Stimulated activated CD4-positive, alpha-beta T cell treated with anti-CD3 and anti-CD28 coated beads, Interleukin-2, amount 100 ng/mL, for 24 hours (primary cell): ENCODE measurements around the gene DBH.
"Not testable (repeated sequence)": the region's sequence is repeated elsewhere in the genome, so short reads cannot be mapped to it uniquely, and the experiment has no call there.

Experiments used
- DNase-seq, 2 donors: peaks; one replicate each; pipeline ENCODE4 v3.0.0-alpha.2; 2020

Gene DBH

DNA sequence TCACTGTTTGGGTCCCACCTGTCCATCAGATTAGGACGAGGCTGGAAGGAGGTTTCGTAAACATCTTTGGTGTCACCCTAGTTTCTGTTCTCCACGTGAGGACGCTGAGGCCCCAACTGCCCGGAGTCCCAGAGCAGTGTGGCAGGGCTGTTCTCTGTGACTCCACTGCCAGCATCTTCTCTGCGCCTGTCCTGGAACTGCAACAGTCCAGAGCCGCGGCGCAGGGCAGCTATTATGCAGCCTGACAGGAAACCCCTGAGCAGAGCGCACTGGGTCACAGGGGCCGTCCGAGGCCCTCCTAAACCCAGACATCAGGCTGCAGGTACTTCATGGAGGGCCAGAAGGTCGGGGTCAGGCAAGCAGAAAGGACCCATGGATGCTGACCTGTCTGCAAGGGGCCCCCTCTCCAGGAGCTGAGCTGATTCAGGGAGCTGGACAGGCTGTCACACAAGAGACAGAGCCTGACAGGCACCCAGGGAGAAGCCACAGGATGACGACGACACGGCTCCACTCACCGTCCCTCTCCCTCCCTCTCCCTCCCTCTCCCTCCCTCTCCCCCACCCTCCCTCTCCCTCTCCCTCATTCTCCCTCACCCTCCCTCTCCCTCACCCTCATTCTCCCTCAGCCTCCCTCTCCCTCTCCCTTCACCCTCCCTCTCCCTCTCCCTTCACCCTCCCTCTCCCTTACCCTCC lies 31.7 kb downstream of the DBH start:
- DNase-seq, result no peak

DNA sequence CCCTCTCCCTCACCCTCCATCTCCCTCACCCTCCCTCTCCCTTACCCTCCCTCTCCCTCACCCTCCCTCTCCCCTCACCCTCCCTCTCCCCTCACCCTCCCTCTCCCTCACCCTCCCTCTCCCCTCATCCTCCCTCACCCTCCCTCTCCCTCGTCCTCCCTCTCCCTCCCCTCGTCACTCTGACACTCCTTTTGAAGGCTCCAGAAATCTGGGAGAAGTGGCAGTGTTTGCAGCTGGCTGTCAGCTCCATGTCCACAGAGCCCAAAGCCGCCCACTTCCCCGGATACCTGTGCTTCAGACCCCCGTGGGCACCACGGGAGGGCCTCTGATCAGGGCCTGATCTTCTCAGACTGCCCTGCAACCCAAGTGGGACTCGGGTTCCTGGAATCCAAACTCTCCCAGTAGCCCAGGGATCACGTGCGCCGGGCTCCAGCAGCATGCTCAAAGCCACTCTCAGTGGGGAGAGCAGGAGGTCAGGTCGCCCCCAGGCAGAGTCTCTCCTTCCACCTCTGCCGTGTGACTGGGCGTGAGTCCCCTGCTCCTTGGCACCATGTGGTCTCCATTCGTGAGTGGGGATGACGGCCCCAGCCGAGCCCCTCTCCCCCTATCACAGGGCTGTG lies 33.1 kb downstream of the DBH start:
- no peak for DNase-seq

DNA sequence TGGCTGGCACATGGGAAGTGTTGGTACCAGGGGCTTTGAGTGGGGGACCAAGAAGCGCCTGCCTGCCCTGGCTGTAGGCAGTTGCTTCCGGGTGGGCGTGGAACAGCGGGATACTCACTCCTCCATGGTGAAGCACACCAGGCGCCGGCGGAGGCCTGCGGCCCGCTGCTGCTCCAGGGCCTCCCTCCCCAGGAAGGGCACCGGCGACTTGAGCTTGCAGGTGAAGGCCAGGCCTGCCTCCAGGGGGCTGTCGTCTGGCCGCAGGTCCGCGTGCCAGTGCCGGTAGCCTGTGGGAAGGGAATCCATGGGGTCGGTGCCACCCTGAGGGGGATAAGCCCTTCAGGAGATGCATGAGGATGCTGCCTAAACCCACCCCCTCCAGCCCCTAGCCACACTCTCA lies 34.3 kb downstream of the DBH start:
- DNase-seq, result no peak

DNA sequence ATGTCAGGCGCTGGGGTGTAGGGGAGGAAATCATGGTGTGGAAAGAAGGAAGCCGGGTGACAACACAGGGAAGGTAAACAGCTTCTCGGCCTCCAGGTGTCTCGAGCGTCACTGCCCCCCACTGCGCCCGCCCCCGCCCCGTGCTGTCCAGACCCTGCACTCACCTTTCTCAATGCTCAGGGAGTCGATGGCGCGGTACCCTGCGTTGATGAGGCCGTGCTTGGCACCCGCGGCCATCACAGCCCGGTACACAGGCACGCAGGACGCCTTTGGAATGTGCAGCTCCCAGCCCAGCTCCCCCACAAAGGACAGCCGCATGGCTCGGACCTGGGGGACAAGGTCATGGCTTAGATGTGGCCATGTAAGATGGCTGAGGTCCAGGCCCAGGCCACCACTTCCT lies 35.2 kb downstream of the DBH start:
- no peak for DNase-seq

DNA sequence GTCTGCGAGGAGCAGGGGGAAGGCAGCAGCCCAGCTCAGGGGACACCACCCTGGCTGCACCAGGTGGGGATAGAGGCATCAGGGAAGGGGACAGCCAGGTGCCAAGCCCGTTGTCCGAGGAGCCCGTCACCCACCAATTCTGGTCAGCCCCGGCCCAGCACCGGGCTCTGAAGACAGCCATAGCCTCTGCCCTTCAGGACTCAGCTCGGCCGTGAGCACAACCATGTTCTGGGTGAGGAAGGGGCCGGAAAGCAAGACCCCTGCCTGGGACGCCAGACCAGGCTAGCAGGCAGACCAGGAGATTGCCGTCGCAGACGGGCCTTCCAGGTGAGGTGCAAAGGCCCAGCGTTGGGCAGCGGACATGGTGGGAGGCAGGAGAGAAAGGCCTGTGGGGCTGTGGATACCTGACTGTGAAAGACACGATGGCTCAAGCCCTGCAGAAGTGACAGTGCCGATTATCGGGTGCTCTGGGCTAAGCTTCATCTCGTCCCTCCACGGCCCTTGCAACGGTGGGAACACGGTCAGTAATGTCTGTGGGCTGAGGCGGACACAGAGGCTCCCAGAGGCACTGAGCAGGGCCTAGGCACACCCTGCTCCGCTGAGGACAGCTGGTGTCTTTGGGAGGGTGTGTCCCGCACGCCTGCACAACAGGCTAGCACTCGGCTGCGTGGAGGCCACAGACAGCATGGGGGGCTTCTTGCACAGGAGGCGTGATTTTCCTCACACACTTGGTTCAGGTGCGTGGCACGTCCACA lies 36.5 kb downstream of the DBH start:
- no peak for DNase-seq

- no peak for DNase-seq
These were observed 37.1 kb downstream of the DBH start for GRCh38 chr9:133673258-133673655.

- no peak for DNase-seq
These were observed 37.9 kb downstream of the DBH start for GRCh38 chr9:133674091-133674490.

GRCh38 chr9:133675796-133676195 lies 39.6 kb downstream of the DBH start:
- not testable (repeated sequence) for DNase-seq

DNA sequence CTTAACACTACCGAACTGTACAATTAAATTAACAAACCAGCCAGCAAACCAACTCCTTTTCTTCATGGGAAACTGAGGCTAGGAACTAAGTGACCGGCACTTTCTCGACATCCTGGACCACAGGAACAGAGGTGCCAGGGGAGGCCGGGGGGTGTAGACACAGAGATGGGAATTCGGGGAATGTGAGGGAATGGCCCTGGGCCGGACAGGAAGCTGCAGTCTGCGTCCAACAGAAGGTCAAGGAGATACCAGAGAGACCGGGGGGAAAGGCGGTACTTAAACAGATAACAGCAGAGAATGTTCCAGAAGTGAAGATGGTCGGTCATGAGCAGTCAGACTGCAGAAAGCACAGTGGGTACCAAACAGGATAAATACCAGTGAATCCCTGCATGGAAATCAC lies 40.3 kb downstream of the DBH start:
- DNase-seq, result no peak

DNA sequence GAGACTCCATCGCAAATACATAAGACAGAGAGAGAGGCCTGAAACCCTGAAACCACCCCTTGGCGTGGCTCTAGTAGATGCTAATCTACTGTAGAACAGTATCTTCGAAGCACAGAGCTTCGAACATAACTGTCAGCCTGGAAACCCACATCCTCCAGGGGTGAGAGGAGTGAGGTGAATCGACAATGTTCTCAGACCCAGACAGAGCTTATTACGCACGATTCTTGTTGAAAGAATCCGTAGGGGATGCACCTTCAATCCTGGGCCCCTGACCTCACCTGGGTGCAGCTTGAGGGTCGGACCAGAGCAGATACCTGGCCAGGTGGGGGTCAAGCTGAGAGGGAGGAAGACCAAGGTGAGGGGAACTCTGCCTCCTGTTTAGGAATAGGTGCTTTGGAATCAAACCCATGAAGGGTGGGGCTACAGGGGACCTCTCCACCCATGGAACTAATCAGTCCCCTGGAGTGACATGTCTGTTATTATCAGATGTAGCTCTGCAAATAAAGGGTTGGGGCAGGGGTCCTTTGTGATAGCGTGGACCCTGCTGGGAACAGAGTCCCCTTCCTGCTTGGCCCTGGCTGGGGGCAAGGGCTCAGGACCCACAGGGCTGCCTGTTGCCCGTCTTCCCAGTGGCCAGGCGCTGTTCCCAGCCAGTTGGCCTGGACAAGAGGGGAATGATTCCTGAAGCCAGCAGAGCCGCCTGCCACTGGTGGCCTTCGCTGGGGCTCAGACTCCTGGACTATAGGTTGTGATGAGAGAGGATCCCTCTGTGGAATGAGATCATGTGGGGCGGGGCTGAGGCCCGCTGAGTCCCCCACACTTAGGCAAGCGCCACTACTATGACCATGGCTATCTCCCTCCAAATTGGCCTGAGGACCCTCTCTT lies 41.2 kb downstream of the DBH start:
- peak; percentile 31 to 42 for DNase-seq

GRCh38 chr9:133679056-133679455 lies 42.9 kb downstream of the DBH start:
- DNase-seq, result no peak

GRCh38 chr9:133679466-133680061 lies 43.4 kb downstream of the DBH start:
- no peak for DNase-seq

DNA sequence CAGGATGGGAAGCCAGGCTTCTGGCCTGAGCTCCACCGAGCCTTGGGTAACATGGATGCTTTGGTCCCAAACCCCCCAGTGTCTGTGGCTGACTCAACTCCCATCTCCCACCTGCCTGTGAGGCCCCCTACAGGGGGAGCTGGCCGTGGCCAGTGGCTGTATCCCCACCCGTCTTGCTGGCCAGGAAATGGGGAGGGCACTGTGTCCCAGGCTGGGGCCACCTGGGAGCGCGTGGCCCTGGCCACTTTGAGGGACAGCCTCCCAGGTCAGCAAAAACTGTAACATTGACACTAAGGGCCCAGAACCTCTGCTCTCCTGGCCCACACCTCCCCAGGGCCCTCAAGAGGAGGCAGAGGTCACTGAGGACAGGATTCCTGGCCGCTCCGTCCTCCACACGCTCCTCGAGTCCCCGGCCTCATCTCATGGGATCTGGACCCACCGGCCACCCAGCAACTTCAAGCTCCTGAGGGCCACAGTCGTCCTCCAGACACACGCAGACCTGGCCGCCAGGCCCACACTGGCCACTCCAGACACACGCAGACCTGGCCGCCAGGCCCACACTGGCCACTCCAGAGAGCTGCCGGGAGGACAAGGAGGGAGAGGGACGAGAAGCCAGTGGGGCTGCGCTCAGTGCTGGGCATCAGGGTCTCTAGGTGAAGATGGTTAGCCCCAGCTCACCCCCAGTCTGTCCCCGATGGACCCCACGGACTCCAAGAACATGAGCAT lies 44.2 kb downstream of the DBH start:
- DNase-seq, result no peak

DNA sequence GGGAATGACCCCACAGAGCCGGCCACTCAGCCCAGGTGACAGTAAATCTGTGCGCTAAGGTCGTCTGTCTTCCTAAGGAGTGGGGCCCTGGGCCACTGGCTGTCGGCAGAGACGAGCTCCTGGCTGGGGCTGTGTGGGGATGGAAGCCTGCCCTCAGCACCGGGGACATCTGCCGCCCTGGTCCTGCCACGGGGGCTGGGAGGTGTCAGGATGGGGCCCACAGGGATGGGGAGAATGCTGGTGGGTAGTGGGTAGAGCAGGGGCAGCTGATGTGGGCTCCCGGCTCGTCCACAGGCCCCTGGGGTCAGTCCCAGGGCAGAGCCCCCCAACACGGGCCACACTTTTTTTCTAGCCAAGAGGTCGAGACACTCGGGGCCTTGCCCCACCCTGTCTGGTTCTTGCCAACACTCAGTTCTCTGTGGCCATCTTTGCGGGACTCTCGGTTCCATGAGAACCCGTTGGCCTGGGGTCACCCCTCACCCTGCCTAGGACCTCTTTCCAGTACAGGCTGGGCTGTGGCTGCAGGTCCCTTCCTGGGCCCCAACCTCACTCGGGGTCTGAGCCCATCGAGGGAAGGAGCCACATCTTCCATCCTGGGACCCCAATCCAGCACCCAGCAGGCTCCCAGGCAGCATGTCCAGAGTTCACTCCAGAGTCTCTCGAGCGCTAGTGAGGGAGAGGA lies 45.0 kb downstream of the DBH start:
- DNase-seq, result no peak

GRCh38 chr9:133681658-133682306 lies 45.6 kb downstream of the DBH start:
- no peak for DNase-seq

- DNase-seq, result no peak
These were observed 46.8 kb downstream of the DBH start for GRCh38 chr9:133682818-133683585.

DNA sequence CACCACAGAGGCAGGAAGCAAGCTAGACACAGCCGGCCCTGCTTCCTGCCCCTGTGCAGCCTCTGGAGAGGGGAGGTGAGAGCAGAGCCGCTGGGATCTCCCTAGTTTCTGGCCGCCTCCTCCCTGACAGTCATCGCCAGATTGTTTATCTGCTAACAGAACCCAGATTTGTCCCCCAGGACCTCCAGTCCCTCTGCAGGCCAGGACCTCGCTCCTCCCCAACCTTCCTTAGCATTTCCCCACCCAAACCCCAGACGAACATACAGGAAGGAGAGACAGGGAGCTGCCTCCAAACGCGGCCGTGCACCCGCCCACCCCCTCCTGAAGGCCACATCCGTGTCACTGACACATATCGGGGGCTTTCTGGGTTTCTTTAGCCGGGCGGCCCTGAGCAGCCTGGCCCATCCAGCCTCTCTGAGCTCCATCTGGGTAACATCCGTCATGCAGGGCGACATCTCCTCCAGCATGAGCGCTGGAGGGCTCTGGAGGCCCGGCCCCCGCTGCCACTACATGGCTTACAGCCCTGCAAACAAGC lies 47.5 kb downstream of the DBH start:
- peak; percentile 57 to 58 for DNase-seq

DNA sequence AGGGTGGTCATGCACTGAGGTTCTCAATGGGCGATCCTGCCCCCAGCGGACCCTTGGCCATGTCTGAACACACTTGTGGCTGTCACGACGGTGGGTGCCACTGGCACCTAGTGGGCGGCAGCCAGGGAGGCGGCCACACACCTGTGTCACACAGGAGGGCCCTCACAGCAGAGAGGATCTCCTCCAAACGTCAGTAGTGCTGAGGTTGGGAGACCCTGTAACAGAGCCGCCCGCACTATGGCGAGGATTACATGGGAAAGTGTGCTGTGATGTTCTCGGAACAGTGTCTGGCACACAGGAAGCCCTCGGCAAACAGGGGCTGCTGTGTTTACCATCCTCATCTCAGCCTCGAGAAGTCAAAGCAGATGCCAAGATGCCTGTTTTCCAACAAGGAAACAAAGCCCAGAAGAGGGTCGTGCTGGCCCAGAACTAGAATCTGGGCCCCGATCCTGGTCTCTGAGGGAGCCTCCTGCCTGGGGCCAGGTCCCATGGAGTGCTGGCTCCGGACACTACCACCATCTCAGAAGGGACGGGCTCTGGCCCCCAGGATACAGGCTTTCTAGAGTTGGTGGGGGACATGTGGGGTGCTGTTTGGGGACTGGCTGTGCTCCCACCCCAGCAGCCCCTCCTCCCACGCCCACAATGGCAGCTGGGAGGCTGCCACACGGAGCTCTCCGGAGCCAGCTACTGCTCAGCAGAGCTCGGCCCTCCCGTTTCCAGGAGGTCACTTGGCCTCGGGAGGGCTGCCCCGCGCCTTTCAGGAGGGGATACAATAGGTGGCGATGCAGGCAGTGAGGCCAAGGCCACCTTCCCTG lies 48.2 kb downstream of the DBH start:
- DNase-seq, result no peak

- DNase-seq, result no peak
These were observed 48.8 kb downstream of the DBH start for GRCh38 chr9:133684936-133685361.
